ENCODE results near the gene SDSL. TPM values are rescaled to one million over a fixed set of nuclear protein-coding genes. Genes with fewer than 3 reads are reported as not detected.

Gene SDSL
- total and polyA plus RNA-seq, 7 donors: 0.82 to 33.0 (median 1.9) TPM

- peaks cover 0 to 15% (median 0%) of the 10 kb centered on the region in 3 donors for H3K27me3 ChIP-seq
- H3K27ac ChIP-seq: no peak overlapping the region
- no peak for DNase-seq
- H3K4me1 ChIP-seq: no peaks in the 10 kb centered on the region
- intact Hi-C loops (cut with DNase I): loop anchor here (10.0 kb wide), 1 partner anchor 234 kb away; no protein-coding TSS in a partner anchor
- 91 to 92% methylated on average over 1 of the region's 1 CpG for WGBS, 2 donors
- TF ChIP-seq POLR2A (IDR thresholded peaks at IDR 0.05) (no peak), EP300 (IDR thresholded peaks at IDR 0.05) (no peak), CTCF (IDR thresholded peaks at IDR 0.05) (no peak), POLR2AphosphoS5 (IDR thresholded peaks at IDR 0.05) (no peak)
- H3K9me3 ChIP-seq: peaks cover 0 to 4% (median 0%) of the 10 kb centered on the region in 4 donors
- no peak overlapping the region for H3K4me3 ChIP-seq
- no peaks in the 10 kb centered on the region for H3K36me3 ChIP-seq
Observed at GRCh38 chr12:113428482-113428881, 6.3 kb downstream of the SDSL start.

- intact Hi-C loops (cut with DNase I): no loop called here
- Histone ChIP-seq H3K4me1 (no peaks in the 10 kb centered on the region), H3K4me3 (no peak overlapping the region), H3K9me3 (peaks cover 0 to 4% (median 0%) of the 10 kb centered on the region in 4 donors), H3K36me3 (no peaks in the 10 kb centered on the region), H3K27me3 (no peaks in the 10 kb centered on the region), H3K27ac (no peak overlapping the region)
- DNase-seq: no peak
- TF ChIP-seq POLR2A (IDR thresholded peaks at IDR 0.05): no peak
- no peak for TF ChIP-seq EP300 (IDR thresholded peaks at IDR 0.05)
- no peak for TF ChIP-seq CTCF (IDR thresholded peaks at IDR 0.05)
- TF ChIP-seq POLR2AphosphoS5 (IDR thresholded peaks at IDR 0.05): no peak
Observed at GRCh38 chr12:113432986-113433385, 10.8 kb downstream of the SDSL start.

- intact Hi-C loops (cut with DNase I): no loop called here
Observed at GRCh38 chr12:113435367-113435766, 13.2 kb downstream of the SDSL start.

GRCh38 chr12:113436586-113436985, 14.4 kb downstream of the SDSL start:
- peaks cover 0 to 16% (median 0%) of the 10 kb centered on the region in 3 donors for H3K27me3 ChIP-seq
- WGBS, 2 donors: 89% methylated on average over 6 of the region's 6 CpGs

More at GRCh38 chr12:113435367-113435766, 13.2 kb downstream of the SDSL start:
- H3K36me3 ChIP-seq: no peaks in the 10 kb centered on the region
- WGBS, 2 donors: 90 to 92% methylated on average over 5 of the region's 5 CpGs
- H3K27ac ChIP-seq: no peak overlapping the region
- no peaks in the 10 kb centered on the region for H3K4me1 ChIP-seq
- no peak for DNase-seq
- peaks cover 0 to 9% (median 0%) of the 10 kb centered on the region in 3 donors for H3K27me3 ChIP-seq
- TF ChIP-seq CTCF (IDR thresholded peaks at IDR 0.05): no peak
- no peaks in the 10 kb centered on the region for H3K9me3 ChIP-seq
- H3K4me3 ChIP-seq: no peak overlapping the region

More at GRCh38 chr12:113436586-113436985, 14.4 kb downstream of the SDSL start:
- no peak for DNase-seq
- no peaks in the 10 kb centered on the region for H3K9me3 ChIP-seq
- no peaks in the 10 kb centered on the region for H3K36me3 ChIP-seq
- H3K4me3 ChIP-seq: no peak overlapping the region
- intact Hi-C loops (cut with DNase I): no loop called here
- H3K27ac ChIP-seq: no peak overlapping the region
- no peak for TF ChIP-seq POLR2AphosphoS5 (IDR thresholded peaks at IDR 0.05)
- no peak for TF ChIP-seq EP300 (IDR thresholded peaks at IDR 0.05)
- no peak for TF ChIP-seq POLR2A (IDR thresholded peaks at IDR 0.05)
- no peak for TF ChIP-seq CTCF (IDR thresholded peaks at IDR 0.05)
- no peaks in the 10 kb centered on the region for H3K4me1 ChIP-seq

All from sigmoid colon (tissue), 7 donors.